ENCODE results near the gene KCNN4. TPM values are rescaled to one million over a fixed set of nuclear protein-coding genes. Genes with fewer than 3 reads are reported as not detected.

KCNN4 gene
- 5.4 TPM in 1 of 2 replicates, not detected in the other for total RNA-seq

DNA sequence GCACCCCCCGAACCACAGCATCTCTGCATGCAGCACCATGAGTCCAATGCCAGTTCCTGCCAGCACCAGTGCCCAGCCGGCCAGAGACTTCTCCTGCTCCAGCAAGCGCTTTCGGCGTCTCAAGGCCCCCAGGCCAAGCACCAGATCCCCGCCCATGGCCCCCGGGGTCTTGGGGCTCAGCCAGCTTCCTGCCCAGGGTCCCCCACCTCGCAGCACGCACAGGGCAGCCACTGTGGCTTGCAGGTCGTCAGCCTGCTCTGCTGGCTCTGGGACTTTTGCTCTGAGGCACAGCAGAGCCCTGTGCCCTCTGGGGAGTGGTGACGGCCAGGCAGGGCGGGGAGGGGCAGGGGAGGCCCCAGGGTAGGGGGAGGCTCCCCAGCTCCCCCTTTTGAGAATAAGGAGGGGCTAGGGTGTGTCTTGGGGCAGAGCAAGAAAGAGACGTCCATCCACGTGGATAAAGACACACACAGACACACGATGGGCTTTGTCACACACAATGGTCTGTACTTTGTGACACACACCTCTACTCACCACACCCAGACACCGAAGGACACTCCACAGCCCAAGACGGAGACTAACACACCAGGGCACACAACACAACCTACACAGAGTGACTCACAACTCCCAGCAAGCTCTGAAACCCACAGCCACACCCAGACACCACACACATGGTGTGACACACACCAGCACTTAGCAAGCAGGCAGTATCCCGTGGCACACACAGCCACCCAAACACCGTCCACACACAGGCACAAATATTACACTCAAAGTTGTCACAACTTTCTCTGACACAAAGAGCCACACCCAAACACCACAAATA is at the start of gene KCNN4:
KCNN4 (minus strand) TSS at position 268 of the 820 bp plus-strand sequence; CDS start at position 156, 112 bp downstream.

GRCh38 chr19:43826787-43827754 is 46.3 kb upstream of the KCNN4 start, which contains the start of gene ZNF283:
Gene ZNF283, plus strand, starts transcription at chr19:43827321. Its CDS starts 6,184 bp downstream, at chr19:43833505.

DNA sequence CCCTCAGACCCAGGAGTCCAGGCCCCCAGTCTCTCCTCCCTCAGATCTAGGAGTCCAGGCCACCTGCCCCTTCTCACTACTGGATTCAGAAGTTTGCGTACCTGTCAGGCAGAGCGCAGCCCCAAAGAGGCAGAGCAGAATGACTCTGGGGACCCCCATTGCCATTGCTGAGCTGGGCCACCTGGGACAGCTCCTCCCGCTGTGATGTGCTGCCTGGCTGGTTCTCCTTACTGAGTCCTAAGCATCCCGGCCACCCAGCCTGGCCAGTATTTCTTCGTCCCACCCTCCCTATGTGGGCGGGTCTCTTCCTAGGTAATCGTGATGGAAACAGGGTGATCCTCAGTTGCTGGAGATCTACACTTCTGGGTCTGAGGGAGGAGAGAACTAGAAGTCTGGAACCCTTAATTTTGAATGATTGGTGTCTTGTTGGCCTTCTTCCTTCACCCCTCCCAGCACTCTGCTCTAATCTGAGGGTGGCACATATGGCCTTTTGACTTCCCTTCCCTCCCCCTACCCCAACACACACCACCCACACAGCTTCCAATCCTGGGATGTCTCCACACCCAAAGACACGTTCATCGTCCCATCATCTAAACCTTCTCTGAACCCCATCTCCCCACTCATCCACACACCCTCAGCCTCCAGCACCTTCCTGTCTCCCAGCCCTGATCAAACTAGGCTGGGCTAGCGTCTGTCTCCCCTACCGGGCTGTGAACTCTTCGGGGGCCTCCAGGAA is 21.6 kb upstream of the KCNN4 start, which contains the start of gene LYPD5:
LYPD5 (minus strand) TSS at position 232 of the 736 bp plus-strand sequence; CDS start at position 165, 67 bp downstream.

DNA sequence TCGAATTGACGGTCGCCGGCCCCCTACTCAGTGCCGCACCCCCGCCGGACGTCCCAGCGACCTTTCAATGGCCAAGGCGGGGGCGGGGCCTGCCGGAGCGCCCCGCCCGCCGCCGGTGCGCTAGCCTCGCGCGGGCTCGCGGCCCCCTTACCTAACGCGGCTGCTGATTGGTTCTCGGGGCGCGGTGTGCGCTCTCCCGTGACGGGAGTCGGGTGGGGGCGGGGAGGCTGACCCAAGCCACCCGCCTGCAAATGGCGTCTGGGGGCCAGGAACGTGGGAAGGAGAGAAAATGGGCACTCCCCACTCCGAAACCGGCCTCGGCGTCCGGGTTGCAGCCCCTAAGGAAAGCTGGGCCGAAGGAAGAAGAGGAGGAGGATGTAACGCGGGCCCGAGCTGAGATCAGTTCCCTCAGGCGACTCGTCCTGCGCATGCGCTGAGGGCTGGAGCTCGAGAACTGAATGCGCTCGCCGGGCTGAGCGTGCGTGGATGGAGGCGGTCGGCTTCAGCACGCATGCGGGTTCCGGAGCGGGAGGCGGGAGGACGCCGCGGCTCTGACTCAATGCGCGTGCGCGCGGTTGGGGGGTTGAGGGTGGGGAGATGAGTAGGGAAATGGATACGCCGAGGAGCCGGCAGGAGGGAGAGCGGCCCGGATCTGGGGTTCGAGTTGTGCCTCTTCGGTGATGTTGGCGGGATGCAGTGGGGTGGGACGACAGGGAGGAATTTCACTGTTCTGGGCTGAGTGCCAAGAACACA is 26.1 kb downstream of the KCNN4 start, which contains the start of gene SMG9:
SMG9 (minus strand) TSS at position 460 of the 753 bp plus-strand sequence. CDS start 4,221 bp downstream, outside the sequence.

Other genes with a start within 250 kb of the KCNN4 start
- 21.8 TPM in 1 of 2 replicates, not detected in the other for gene ZNF575, start 247.8 kb downstream of the KCNN4 start, total RNA-seq
- gene XRCC1, start 205.4 kb downstream of the KCNN4 start, total RNA-seq, result 21.6 and 33.4 TPM in 2 replicates
- gene PINLYP, start 205.2 kb downstream of the KCNN4 start, total RNA-seq, result 4.6 and 5.3 TPM in 2 replicates
- gene IRGQ, start 184.8 kb downstream of the KCNN4 start, total RNA-seq, result 15.8 and 43.0 TPM in 2 replicates
- 7.2 and 19.6 TPM in 2 replicates for gene ZNF576, start 184.4 kb downstream of the KCNN4 start, total RNA-seq
- 0.26 TPM in 1 of 2 replicates, not detected in the other for gene SRRM5, start 168.9 kb downstream of the KCNN4 start, total RNA-seq
- gene ZNF428, start 161.3 kb downstream of the KCNN4 start, total RNA-seq, result 38.3 and 93.3 TPM in 2 replicates
- 2.6 and 4.8 TPM in 2 replicates for gene CADM4, start 141.1 kb downstream of the KCNN4 start, total RNA-seq
- gene PLAUR, start 110.8 kb downstream of the KCNN4 start, total RNA-seq, result 119 and 142 TPM in 2 replicates
- gene IRGC, start 64.9 kb downstream of the KCNN4 start, total RNA-seq, result not detected in 2 replicates
- 6.9 and 16.0 TPM in 2 replicates for gene SMG9, start 26.0 kb downstream of the KCNN4 start, total RNA-seq
- gene LYPD5, start 21.5 kb upstream of the KCNN4 start, total RNA-seq, result 1.3 TPM in 1 of 2 replicates, not detected in the other
- gene ZNF283, start 46.3 kb upstream of the KCNN4 start, total RNA-seq, result 2.7 and 7.1 TPM in 2 replicates
- 1.9 and 11.3 TPM in 2 replicates for gene ZNF404, start 103.0 kb upstream of the KCNN4 start, total RNA-seq
- gene ZNF45, start 154.3 kb upstream of the KCNN4 start, total RNA-seq, result 7.2 and 22.8 TPM in 2 replicates
- gene ZNF221, start 170.3 kb upstream of the KCNN4 start, total RNA-seq, result 2.6 and 15.8 TPM in 2 replicates
- gene ZNF155, start 203.2 kb upstream of the KCNN4 start, total RNA-seq, result 2.6 and 10.3 TPM in 2 replicates
- 2.2 and 3.7 TPM in 2 replicates for gene ZNF230, start 222.0 kb upstream of the KCNN4 start, total RNA-seq
- 3.5 and 5.4 TPM in 2 replicates for gene ZNF222, start 244.4 kb upstream of the KCNN4 start, total RNA-seq

Measured in epithelial cell of alveolus of lung (primary cell).